ENCODE data around the gene ADARB2.

GRCh38 chr10:1653321-1653720 is 84.0 kb downstream of the ADARB2 start:
- TF ChIP-seq, protein P1, sequence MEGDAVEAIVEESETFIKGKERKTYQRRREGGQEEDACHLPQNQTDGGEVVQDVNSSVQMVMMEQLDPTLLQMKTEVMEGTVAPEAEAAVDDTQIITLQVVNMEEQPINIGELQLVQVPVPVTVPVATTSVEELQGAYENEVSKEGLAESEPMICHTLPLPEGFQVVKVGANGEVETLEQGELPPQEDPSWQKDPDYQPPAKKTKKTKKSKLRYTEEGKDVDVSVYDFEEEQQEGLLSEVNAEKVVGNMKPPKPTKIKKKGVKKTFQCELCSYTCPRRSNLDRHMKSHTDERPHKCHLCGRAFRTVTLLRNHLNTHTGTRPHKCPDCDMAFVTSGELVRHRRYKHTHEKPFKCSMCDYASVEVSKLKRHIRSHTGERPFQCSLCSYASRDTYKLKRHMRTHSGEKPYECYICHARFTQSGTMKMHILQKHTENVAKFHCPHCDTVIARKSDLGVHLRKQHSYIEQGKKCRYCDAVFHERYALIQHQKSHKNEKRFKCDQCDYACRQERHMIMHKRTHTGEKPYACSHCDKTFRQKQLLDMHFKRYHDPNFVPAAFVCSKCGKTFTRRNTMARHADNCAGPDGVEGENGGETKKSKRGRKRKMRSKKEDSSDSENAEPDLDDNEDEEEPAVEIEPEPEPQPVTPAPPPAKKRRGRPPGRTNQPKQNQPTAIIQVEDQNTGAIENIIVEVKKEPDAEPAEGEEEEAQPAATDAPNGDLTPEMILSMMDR (IDR thresholded peaks at IDR 0.05) = no peak
- TF ChIP-seq POLR2A (IDR thresholded peaks at IDR 0.05) = no peak
